HFF-Myc (cell line): ENCODE results near the gene COL4A6.

Experiments used
- DNase-seq: peaks from one replicate; pipeline ENCODE4 v3.0.0-alpha.2; 2011; ENCODE audit warnings: low read depth; ENCODE audit errors: extremely low read depth
- H3K4me3 ChIP-seq: replicated peaks from 2 replicates; pipeline ENCODE4 v1.5.1; 2011; ENCODE audit warnings: low read depth, mild to moderate bottlenecking, control low read depth, low read length
- TF ChIP-seq, protein P1 (sequence below): IDR thresholded peaks from 2 replicates; pipeline ENCODE4 v1.5.1; 2012; ENCODE audit warnings: mild to moderate bottlenecking, low read depth, low read length, control low read depth; ENCODE audit errors: missing control alignments

Gene COL4A6

DNA sequence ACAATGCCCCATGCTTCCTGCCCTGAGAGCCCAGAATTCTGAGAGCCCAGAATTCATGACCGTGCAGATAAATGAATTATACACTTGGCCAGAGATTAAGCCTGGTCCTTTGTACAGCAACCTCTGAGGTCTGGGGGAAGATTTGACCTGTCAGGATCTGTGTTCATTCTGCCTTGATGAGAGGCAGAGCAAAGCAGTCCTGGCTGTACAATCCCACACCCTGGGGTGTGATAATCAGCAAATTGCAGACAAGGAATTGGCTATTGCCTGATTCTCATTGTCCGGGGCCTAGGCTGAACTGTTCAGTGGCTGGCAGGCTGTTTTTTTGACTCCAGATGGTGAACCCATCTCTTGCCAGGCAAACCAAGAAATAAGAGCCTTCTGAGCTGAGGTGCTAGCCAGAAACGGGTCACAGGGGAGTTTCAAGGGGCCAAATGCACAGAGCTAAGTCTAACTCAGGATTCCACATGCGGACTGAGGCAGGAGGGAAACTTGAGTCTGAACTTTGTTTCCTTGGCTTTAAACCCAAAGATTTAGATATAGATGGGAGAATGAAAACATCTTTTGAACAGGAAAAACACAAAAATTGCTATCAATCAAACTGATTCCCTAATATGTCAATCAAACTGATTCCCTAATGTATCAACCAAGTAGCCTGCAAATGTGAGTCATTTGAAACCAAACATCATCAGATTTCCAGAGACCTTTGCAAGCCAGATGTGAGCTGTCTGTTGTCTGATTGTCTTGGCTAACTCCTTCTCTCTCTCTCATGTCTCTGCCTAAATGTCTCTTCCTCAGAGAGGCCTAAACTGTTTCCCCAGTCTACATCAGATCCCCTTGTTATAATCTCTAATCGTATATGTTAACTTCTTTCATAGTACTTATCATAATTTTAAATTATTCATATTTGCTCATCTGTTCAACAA lies 187.3 kb downstream of the COL4A6 start:
- TF ChIP-seq, protein P1, sequence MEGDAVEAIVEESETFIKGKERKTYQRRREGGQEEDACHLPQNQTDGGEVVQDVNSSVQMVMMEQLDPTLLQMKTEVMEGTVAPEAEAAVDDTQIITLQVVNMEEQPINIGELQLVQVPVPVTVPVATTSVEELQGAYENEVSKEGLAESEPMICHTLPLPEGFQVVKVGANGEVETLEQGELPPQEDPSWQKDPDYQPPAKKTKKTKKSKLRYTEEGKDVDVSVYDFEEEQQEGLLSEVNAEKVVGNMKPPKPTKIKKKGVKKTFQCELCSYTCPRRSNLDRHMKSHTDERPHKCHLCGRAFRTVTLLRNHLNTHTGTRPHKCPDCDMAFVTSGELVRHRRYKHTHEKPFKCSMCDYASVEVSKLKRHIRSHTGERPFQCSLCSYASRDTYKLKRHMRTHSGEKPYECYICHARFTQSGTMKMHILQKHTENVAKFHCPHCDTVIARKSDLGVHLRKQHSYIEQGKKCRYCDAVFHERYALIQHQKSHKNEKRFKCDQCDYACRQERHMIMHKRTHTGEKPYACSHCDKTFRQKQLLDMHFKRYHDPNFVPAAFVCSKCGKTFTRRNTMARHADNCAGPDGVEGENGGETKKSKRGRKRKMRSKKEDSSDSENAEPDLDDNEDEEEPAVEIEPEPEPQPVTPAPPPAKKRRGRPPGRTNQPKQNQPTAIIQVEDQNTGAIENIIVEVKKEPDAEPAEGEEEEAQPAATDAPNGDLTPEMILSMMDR, result no peak
- no peak for DNase-seq
- H3K4me3 ChIP-seq, result no peak overlapping the region

DNA sequence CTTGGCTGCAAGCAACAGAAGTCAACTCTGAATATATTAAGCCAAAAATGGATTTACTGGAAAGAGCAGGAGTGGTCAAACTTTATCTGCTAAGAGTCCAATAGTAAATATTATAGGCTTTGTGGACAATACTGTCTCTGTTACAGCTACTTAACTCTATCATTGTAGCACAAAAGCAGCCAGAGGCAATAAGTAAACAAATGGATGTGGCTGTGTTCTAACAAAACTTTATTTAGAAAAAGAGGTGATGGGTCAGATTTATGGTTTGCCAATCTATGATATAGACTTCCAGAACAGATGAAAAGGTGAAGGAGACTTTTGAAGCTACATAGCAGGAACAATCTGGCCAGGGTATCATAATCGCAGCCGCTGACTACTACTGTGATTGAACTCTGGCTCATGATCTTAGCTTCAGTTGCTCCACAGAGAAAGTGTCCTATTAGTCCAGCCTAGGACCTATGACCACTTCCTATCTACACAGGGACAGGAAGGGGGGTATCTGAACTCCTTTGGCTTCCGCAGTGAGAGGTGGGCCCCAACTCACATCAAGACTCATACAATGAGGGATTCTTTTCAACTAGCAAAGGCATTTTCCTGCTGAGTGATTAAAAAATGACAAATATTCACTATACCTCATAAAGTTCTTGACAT lies 191.8 kb downstream of the COL4A6 start:
- no peak overlapping the region for H3K4me3 ChIP-seq
- TF ChIP-seq, protein P1, result no peak
- DNase-seq, result no peak

GRCh38 chrX:108245462-108245861 lies 192.8 kb downstream of the COL4A6 start:
- no peak overlapping the region for H3K4me3 ChIP-seq
- no peak for DNase-seq
- TF ChIP-seq, protein P1, result no peak

GRCh38 chrX:108235986-108236385 lies 202.2 kb downstream of the COL4A6 start:
- H3K4me3 ChIP-seq, result no peak overlapping the region
- TF ChIP-seq, protein P1, result no peak
- no peak for DNase-seq

GRCh38 chrX:108230574-108230973 lies 207.6 kb downstream of the COL4A6 start:
- no peak for DNase-seq
- no peak overlapping the region for H3K4me3 ChIP-seq
- TF ChIP-seq, protein P1, result no peak

DNA sequence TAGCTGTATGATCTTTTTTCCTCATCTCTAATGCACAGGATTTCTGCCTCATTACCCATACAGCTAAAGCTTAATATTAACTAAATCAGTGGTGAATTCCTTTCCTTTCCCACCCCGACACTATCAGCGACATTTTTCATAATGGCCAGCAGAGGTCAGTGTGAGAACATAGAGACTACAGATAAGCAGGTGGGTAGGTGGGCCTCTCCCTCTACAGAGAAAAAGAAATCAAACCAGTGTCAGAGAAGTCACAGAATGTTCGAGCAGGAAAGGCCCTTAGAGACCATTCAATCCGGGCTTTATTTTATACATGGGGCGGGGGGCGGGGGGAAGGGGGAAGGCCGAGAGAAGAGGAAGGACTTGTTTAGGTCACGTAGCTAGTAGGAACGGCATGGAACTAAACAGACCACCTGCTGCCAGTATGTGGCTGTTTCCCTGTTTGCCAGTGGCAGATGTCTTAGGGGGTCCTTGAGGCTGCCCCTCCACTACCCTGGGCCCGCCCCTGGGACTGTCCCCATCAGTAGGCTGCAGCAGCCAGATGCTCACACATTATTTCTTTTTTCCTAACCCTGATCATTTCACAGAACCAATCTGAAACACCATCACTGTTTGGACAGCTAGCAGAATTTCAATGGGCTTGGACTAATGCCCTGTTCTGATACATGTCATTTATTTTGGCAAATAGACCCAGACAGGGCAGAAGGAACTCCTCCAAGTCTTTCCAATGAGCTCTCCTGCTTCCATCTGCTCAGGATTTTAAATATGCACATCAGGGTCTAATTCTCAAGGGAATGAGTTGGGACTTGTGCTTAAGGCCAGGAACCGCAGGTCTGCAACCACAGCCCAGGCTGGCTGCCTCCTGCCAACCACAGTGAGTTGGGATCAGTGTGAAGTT lies 213.2 kb downstream of the COL4A6 start:
- TF ChIP-seq, protein P1, result peak; percentile 34
- no peak overlapping the region for H3K4me3 ChIP-seq
- DNase-seq, result no peak
